GOT3 (cell line): ENCODE measurements around the gene PDE6B.
"Not testable (repeated sequence)": the region's sequence is repeated elsewhere in the genome, so short reads cannot be mapped to it uniquely, and the experiment has no call there.

Experiments
- DNase-seq: peaks from one replicate; lab custom pipeline; 2025; ENCODE audit warnings: mixed read lengths; lab: John Stamatoyannopoulos, UW

The PDE6B gene

DNA sequence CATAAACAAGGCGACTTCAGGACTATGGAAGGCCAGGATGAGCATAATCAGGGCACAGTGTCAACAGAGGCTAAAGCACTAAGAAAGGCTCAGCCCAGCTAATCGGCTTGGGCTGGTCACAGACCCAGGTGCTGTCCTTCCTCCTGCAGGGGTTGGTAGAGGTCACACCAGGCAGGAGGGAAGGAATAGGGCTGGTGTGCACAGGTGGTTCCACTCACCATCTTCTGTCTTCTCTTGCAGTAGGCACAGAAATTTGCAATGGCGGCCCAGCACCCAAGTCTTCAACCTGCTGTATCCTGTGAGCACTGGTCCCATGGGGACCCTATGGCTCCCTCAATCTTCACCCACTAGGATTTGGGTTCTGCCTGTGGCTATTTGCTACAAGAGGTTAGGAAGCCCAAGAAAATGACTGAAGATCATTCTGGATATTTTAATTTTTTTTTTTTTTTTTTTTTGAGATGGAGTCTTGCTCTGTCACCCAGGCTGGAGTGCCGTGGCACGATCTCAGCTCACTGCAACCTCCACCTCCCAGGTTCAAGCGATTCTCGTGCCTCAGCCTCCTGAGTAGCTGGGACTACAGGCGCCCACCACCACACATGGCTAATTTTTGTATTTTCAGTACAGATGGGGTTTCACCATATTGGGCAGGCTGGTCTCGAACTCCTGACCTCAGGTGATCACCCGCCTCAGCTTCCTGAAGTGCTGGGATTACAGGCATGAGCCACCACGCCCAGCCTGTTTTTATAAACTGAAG, 44.6 kb downstream of the PDE6B start:
- not testable (repeated sequence) for DNase-seq

DNA sequence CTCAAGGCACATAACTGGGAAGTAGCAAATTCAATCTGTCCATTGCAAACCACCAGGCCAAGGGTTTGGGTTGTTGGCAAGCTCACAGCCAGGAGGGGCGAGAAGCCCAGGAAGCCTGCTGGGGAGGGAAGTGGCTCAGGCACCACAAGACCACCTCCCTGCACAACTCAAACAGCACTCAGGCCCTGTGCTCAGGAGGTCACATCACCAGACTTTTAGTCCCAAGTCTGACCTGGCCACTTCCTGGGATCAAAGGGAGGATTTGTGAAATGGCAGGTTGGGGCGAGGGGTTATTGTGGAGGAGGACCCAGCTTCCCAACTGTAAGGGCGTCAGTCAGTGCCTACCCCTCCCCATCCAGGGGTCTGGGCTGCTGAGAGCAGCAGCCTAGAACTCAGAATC, 46.4 kb downstream of the PDE6B start:
- DNase-seq: no peak

DNA sequence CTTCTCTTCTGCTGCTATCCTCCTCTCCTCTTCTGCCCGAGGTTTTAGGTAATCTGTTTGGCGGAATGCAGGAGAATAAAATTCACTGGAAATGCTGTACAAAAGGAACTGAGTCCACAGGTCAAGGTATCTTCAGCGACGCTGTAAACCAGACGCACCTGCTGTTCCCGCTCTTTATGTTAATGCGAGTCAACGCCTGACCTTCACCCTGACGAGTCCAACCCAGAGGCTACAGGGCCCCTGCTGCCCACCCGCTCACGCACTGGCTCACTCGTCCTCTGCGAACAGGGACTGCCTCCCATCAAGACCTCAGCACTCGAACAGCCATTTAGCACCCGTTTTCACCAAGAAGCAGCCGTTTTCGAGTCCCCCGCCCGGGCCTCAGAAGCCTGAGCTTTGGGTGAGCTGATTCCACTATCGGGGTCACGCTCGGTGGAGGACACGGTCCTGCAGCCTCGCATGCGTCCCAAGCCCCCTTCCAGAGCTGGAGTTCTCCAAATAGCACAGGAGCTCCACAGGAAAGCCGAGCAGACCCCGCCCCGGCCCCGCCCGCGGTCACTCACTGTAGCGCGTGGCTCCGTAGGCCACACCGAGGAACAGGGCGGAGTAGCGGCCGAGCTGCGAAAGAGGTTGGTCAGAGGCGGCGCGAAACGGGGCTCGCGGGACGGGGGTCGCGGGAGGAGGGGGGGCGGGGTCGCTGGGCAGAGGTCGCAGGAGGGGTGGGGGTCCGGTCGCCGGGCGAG, 48.1 kb downstream of the PDE6B start:
- no peak for DNase-seq

DNA sequence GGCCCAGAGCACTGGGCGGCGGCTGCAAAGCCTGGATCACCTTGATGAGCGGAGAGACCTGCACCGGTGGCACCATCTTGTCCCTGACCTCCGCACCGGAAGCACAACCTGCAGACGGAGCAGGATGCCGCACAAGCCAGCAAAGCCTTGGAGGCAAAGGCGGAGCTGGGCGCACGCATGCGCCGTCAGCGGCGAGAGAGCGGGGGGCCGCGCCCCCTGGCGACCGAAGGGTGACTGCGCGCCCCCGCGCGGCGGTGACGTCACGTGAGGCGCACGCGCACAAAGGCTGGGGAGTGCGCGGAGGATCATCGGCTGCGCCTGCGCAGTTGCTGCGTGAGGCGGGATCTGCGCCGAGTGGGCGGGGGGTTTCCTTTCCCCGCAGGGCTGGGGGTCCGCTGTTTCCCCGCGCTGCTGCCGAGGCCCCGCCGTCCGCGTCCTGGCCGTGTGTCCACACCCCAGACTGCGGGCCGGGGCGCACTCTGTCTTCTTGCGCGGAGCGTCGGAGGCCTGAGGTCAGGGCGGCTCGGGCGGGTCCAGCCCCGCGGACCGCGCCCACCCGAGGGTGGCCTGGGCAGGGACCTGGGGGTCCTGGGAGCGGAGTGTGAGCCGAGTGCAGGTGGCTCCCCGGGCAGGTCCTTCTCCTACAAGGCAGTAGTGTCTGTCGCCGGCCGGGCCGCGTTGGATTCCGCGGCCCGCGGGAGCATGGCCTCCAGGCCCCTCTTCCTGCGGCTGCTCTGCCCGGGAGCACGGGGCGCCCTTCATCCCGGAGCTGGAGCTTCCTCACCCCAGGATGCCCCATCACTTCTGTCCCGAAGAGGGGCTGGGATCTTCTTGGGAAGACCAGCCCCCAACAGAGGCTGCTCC, 49.0 kb downstream of the PDE6B start, which contains the start of the genes ATP5ME and MYL5:
TSS of gene ATP5ME (minus strand) at position 105 of the 864 bp plus-strand sequence. CDS start at position 76, 29 bp downstream.
TSS of gene MYL5 (plus strand) at position 371 of the 864 bp plus-strand sequence. CDS start 3,485 bp downstream, outside the sequence.
- DNase-seq: peak; percentile 96

DNA sequence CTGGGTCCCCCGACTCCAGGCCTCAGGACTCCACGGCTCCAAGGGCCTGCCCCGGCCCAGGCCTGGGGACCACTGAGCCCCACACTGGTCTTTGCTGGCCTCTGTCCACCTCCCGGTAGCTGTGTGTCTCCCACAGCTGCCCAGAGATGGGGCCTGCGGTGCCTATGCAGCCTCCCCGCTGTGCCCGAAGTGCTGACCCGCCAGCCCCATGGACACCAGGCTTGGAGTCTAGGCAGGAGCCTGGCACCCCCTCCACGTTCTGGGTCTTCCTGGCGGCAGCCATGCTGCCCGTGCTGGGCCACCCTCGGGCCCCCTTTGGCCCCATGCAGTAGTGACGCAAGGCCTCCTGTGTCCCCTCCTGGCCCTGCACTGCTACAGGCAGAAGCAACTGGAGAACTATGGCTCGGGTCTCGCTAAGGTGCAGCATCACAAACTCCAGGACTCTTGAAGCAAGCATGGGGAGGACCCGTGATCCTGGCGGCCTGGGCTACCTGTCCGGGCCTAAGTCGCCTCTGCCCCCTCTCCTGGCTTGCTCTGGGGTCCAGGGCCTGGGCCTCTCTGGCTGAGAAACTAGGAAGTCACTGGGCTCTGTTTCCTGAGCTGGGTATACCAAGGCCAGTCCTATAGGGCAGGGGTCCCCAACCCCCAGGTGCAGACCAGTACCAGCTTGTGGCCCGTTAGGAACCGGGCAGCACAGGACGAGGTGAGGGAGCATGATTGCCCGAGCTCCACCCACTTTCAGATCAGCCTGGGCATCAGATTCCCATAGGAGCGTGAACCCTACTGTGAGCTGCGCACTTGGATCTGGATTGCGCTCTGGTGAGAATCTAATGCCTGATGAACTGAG, 49.9 kb downstream of the PDE6B start:
- DNase-seq: no peak

DNA sequence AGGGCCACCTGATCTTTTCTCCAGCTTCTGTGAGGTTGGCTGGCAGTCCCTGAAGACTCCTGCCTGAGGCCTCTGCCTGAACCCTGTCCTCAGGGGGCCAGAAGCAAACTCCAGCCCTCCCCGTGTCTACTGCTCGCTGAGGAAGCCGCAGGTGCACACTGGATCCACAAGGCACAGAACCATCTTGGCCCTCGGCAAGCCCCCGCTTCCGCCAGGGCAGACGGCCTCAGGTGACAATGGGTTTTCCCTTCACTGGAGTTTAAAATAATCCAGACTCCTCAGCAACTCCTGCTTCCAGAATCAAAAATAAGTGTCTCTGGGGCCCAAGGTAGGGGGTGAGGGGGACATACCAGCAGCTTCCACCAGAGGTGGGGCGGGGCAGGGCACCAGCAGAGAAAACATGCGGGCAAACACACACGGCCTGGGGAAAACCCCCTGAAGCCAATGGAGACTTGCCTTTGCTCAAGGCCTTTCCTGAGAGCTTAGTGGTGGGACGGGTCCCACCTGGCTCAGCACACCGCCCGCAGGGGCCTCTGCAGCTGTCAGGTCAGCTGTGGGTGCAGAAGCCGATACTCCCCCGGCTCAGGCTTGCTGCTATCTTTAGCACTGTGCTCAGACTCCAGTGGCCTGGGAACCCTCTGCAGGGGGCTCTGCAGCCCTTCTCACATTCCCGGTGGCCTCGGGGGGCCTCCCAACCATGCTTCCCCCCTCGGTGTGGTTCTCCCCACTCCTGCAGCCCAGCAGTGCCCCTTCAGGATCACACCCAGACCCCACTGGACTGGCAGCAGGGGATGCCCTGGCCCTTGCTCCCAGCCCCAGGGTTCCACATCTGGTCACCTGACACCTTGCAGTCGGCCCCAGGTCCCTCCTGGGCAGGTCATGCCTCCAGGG, 50.9 kb downstream of the PDE6B start:
- no peak for DNase-seq

DNA sequence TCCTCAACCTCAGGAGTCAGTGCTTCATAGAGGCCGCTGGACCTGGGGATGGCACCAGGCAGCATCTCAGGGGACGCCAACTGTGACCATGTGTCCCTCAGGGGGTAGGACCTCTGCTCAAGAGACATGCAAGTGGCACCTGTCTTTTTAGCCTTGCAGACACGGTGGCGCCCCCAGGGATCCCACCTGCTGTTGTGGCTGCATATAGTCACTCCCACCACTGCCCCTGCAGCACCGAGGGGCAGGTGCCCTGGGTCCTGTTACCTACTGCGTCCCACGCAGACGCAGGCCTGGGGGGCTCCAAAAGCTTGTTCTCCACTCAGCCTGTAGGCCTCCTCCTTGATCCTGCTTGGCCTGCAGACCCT, 51.5 kb downstream of the PDE6B start:
- no peak for DNase-seq

DNA sequence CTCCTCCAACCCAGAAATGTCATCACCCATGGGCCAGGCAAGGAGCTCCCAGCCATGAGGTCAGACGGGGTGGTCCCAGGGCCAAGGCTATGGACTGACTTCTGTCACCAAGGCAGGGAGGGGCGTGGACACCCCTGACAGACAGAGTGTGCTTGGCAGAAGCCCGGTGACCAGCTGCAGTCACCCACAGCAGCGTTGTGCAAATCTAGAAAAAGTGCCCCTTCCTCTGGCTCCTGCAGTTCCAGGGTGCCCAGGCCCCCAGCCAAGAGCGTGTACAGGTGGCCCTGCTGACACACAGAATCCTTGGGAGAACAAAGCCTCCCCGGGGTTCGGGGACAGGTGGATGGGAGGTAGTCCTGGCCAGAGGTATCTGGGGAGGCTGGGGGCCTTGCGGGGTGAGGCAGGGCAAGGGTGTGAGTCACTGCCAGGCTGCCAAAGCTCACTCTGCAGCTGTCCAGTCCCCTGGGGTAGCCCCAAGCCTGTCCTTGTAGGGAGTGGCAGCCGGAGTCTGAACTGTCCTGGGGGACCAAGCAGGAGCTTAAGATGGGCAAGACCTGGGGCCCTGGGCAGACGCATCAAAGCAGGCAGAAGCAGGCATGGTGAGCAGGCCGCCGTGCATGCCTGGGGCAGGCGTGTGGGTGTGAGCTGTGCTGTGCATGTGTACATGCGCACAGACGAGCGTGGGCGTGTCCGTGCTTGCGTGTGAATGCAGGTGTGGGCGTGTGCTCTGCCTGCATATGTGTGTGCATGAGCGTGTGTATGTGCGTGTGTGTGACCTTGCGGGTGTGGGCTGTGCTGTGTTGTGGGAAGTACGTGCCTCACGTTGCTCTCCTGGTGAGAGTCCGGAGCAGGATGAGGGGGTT, 52.3 kb downstream of the PDE6B start:
- DNase-seq: no peak

DNA sequence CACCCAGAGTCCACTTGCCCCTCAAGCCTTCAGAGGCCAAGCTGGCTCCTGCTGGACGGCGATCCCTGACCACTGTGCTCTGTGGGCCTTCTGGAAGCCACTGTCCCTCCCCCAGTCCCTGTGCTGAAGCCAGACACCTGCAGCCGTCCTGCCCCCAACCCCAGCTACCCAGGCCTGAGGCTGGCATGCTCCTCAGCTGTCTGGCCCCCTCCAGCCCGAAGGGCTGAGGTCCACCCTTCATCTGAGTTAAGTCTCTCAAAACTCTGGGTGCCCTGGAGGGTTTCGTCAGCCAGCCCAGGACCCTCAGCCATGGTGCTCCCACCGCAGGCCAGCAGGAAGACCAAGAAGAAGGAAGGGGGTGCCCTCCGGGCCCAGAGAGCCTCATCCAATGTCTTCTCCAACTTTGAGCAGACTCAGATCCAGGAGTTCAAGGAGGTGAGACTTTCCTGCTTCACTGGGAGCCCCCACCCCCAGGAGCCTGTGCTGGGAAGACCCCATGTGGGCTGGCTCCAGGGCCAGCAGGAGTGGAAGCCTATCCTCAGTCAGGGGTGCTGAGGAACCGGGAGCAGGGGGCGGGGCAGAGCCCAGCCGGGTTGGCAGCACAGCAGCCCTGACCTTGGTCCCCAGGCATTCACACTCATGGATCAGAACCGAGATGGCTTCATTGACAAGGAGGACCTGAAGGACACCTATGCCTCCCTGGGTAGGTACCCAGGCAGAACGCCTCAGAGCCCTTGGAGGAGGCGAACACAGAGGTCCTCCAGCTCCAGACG, 53.1 kb downstream of the PDE6B start:
- no peak for DNase-seq

DNA sequence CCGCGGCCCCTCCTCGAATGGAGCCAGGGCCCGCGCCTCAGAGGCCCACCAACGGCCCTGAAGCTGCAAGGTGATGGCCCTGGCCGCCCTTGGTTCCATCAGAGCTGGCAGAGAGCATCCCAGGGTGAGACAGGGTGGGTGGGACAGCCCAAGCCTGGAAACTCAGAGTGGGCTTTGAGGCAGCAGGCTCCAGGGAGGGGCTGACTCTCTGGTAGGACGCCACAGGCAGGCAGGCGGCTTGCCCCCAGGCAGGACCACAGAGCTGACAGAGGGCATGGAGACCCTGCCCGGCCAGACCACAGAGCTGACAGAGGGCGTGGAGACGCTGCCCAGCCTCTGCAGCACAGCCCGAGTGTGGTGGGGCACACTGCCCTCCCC, 53.7 kb downstream of the PDE6B start:
- no peak for DNase-seq

DNA sequence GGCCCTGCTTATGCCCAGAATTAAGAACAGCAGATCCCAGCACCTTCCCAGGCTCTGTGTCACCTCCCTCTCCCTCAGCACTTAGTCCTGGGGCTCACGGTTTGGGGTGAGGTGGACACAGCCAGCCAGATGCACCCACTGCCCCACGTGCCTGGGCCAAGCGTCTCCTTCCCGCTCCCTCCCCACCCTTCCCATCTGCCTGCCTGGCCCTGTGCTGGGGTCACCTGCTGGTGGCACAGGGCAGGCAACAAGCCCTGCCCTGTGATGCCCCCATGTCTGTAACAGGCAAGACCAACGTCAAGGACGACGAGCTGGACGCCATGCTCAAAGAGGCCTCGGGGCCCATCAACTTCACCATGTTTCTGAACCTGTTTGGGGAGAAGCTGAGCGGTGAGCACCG, 54.3 kb downstream of the PDE6B start:
- DNase-seq: no peak

DNA sequence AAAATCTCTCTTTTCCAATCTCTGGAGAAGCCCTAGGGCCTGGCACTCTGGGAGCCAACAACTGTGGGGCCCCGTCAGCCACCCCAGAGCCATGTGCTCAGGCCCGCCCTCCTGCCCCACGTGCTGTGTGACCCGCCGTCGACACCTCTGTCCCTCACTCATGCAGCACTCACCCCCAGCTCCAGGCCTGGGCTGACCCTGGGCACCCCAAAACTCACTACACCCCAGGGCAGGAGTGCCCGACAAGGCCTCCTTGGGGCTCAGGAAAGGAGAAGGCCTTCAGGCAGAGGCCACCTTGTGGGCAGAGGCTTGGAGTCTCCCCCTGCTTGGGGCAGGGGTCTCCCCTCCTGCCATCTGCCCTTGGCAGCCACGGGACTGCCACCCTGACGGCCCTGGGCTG, 54.7 kb downstream of the PDE6B start:
- no peak for DNase-seq

DNA sequence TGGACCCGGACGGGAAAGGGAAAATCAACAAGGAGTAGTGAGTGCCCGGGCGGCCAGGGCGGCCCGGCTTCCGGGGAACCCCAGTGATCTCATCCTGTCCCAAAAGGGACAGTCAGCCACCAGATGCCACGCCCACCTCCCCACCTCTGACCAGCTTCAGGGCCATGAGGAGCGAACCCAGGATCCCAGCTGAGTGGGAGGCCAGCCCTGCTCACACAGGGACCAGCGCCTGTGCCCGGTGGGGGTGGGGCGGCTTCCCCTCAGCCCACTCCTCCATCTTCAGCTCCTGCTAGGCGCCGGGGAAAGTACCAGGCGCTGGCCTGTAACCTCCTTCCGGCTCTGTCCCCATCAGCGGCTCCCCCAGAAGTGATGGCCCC, 55.2 kb downstream of the PDE6B start:
- no peak for DNase-seq

DNA sequence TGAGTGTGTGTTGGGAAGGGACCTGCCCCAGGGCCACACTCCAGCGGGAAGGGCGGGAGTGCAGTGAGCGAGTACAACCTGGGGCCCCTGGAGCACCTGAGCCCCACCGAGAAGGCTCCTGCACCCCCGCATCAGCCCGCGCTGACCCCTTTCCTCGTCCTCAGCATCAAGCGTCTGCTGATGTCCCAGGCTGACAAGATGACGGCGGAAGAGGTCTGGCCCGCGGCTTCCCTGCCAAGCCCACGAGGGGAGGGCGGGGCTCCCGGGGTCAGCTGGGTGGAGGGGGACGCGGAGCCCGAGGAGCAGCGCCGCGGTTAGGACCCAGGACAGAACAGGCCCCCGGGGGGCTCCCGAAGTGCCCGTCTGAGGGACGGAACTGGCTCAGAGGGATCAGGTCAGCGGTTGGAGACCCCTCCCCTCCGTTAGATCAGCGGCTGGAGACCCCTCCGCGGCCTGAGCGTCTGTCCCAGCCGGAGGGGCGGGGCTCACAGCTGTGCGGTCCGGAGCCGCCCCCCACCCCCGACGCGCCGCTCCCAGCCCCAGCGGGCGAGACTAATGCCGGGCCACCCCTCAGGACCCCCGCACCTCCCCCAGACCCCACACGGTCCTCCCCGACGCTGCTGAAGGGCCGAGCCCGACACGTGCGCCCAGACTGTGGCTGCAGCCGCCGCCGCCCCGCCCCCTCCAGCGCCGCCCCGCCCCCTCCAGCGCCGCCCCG, 55.7 kb downstream of the PDE6B start:
- DNase-seq: no peak

DNA sequence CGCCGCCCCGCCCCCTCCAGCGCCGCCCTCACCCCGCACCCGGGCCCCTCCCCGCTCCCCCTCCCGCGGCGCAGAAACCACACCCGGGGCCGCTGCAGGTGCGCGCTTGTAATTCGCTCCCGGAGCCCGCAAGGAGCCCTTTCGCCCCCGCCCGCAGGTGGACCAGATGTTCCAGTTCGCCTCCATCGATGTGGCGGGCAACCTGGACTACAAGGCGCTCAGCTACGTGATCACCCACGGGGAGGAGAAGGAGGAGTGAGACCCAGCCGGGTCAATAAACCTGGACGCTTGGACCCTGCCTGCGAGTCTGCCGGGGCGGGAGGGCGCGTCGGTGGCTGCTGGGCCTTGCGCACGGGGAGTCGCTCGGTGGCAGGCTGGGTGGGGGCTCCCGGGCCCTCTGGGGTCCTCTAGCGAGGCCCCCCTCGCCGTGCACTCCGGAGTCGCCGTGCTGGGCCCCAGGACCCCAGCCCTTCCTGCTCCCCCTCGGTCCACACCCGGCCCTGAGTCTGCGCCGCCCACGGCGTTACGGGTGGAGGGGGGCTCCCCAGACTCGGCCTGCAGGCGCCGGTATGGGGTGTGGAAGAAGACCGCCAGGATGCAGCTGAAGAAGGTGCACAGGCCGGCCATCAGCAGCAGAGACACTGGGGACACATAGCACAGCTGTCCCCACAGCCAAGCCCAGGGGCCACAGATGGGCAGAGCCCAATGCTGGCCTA, 56.5 kb downstream of the PDE6B start:
- no peak for DNase-seq

DNA sequence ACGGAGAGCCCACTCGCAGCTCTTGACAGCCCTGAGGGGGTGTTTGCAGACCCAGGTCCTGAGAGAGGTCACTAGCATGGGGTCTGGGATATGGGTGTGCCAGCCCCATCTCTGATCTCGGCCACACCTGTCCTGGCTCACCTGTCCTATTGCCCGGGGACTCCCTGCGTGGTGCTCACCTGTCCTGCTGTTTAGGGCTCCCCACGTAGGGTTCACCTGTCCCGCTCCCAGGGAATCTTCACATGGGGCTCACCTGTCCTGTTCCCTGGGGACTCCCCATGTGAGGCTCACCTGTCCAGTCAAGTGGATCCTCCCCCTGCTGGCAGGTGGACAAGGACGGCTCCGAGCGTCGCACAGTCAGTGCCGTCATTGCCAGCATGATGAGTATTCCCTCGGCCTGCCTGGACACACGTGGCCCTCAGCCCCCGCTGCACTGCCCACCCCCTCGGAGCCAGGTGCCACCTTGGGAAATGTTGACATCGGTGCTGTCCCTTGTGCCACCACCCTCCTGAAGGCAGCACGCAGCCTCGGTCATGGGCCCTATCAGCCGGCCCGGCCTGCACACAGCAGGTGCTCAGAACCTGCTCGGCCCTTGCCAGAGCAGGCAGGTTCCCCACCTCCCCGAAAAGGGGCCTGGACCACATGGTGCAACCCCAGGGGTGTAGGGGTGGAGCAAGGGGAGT, 57.3 kb downstream of the PDE6B start:
- DNase-seq: no peak
